Thyroid gland (tissue), 4 donors: ENCODE measurements around the gene SPATA1.
A peak's percentile ranks its signal among the peaks of the same experiment; 100 is the strongest.

Experiments
- CTCF ChIP-seq, 6 experiments: fragments of 200-600 bp in 3 of 6; fragments of 450-650 bp in 3 of 6; sonication (generic) in 3 of 6; IDR thresholded peaks; one replicate each; pipeline ENCODE4 v1.5.1; 2016 to 2019; ENCODE audit warnings: antibody characterized with exemption in 6 of 6, mild to moderate bottlenecking in 2 of 6, inconsistent platforms in 1 of 6, moderate library complexity in 1 of 6
- POLR2A ChIP-seq, 2 donors: fragments of 450-650 bp; IDR thresholded peaks; one replicate each; pipeline ENCODE4 v1.6.1; 2017; ENCODE audit warnings: antibody characterized with exemption in 2 of 2, mild to moderate bottlenecking in 2 of 2, moderate library complexity in 1 of 2

- TF ChIP-seq CTCF (IDR thresholded peaks at IDR 0.05) (no peak), POLR2A (IDR thresholded peaks at IDR 0.05) (peak in 1 of 2 donors; percentile 68)
Observed at GRCh38 chr1:84478876-84479868, 27.0 kb upstream of the SPATA1 start, which contains the start of gene RPF1.
